Measurements from ENCODE around the gene MAGI2.

DNA sequence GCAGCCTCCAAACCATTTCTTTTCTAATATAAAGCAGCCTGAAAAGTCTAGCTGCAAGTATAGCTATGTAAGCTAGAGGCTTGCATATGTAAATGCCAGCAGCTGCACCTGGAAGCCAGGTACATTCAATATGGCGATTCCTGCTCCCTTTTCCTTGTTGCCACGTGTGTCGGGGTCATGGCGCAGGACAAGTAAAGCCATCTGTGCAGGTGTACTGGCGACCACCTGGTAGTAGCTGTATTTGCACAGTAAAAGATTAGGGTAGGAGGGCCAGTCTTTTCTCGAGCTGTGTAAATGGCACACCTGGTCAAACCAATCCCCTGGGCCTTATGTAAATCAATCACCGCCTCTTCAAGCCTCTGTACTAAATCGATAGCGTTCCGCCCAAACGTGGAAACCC, 484.5 kb downstream of the MAGI2 start:
- TF ChIP-seq, protein P1, sequence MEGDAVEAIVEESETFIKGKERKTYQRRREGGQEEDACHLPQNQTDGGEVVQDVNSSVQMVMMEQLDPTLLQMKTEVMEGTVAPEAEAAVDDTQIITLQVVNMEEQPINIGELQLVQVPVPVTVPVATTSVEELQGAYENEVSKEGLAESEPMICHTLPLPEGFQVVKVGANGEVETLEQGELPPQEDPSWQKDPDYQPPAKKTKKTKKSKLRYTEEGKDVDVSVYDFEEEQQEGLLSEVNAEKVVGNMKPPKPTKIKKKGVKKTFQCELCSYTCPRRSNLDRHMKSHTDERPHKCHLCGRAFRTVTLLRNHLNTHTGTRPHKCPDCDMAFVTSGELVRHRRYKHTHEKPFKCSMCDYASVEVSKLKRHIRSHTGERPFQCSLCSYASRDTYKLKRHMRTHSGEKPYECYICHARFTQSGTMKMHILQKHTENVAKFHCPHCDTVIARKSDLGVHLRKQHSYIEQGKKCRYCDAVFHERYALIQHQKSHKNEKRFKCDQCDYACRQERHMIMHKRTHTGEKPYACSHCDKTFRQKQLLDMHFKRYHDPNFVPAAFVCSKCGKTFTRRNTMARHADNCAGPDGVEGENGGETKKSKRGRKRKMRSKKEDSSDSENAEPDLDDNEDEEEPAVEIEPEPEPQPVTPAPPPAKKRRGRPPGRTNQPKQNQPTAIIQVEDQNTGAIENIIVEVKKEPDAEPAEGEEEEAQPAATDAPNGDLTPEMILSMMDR (IDR thresholded peaks at IDR 0.05): no peak
- TF ChIP-seq POLR2A (IDR thresholded peaks at IDR 0.05) (no peak), EP300 (IDR thresholded peaks at IDR 0.05) (no peak)

All from ovary (tissue), 3 donors.